H9 (cell line): ENCODE data around the gene FAM219B. TPM values are rescaled to one million over a fixed set of nuclear protein-coding genes. Genes with fewer than 3 reads are reported as not detected.

Source experiments
- DNase-seq: peaks from one replicate; pipeline ENCODE4 v3.0.0-alpha.2; 2017
- H2AFZ ChIP-seq: one replicate; pipeline ENCODE4 v1.6.1; 2013; ENCODE audit warnings: mild to moderate bottlenecking, low read length, control low read depth, moderate library complexity
- H2AK5ac ChIP-seq: 2 replicates; pipeline ENCODE4 v1.6.1; 2013; ENCODE audit warnings: low read length, control low read depth, mixed read lengths; ENCODE audit not compliant: insufficient read length
- H2BK120ac ChIP-seq: one replicate; pipeline ENCODE4 v1.6.1; 2013; ENCODE audit warnings: low read depth, mild to moderate bottlenecking, low read length, control low read depth, inconsistent platforms; ENCODE audit not compliant: poor library complexity, severe bottlenecking
- H2BK12ac ChIP-seq: 2 replicates; pipeline ENCODE4 v1.6.1; 2013; ENCODE audit warnings: low read length, control low read depth, mixed read lengths, low read depth; ENCODE audit not compliant: insufficient read length
- H2BK15ac ChIP-seq: 2 replicates; pipeline ENCODE4 v1.6.1; 2013; ENCODE audit warnings: low read depth, low read length, control low read depth
- H2BK20ac ChIP-seq: one replicate; pipeline ENCODE4 v1.6.1; 2013; ENCODE audit warnings: low read depth, mild to moderate bottlenecking, low read length, control low read depth, inconsistent platforms; ENCODE audit not compliant: poor library complexity, severe bottlenecking
- H2BK5ac ChIP-seq: 2 replicates; pipeline ENCODE4 v1.6.1; 2013; ENCODE audit warnings: low read length, control low read depth, mixed read lengths; ENCODE audit not compliant: insufficient read length
- H3K14ac ChIP-seq: 2 replicates; pipeline ENCODE4 v1.6.1; 2013; ENCODE audit warnings: low read length, control low read depth; ENCODE audit not compliant: insufficient read depth
- H3K18ac ChIP-seq: 2 replicates; pipeline ENCODE4 v1.6.1; 2013; ENCODE audit warnings: low read depth, mild to moderate bottlenecking, mixed read lengths, low read length, control low read depth; ENCODE audit not compliant: insufficient read length
- H3K23ac ChIP-seq: 2 replicates; pipeline ENCODE4 v1.6.1; 2013; ENCODE audit warnings: low read length, control low read depth, mixed read lengths, low read depth; ENCODE audit not compliant: insufficient read length
- H3K23me2 ChIP-seq: 2 replicates; pipeline ENCODE4 v1.6.1; 2013; ENCODE audit warnings: low read depth, mild to moderate bottlenecking, mixed read lengths, low read length, control low read depth; ENCODE audit not compliant: insufficient read length, poor library complexity, severe bottlenecking
- H3K27ac ChIP-seq: 2 replicates; pipeline ENCODE4 v1.5.1; 2013; ENCODE audit warnings: low read length, control low read depth, mixed read lengths, low read depth; ENCODE audit not compliant: insufficient read length
- H3K27me3 ChIP-seq: 2 replicates; pipeline ENCODE4 v1.6.1; 2013; ENCODE audit warnings: low read length, control low read depth, inconsistent platforms; ENCODE audit not compliant: insufficient read depth
- H3K4ac ChIP-seq: 2 replicates; pipeline ENCODE4 v1.6.1; 2013; ENCODE audit warnings: low read depth, mild to moderate bottlenecking, control low read depth, inconsistent platforms, low read length, moderate library complexity
- H3K4me1 ChIP-seq: 2 replicates; pipeline ENCODE4 v1.6.1; 2013; ENCODE audit warnings: low read length, control low read depth, inconsistent platforms; ENCODE audit not compliant: insufficient read depth
- H3K4me2 ChIP-seq: 2 replicates; pipeline ENCODE4 v1.6.1; 2013; ENCODE audit warnings: low read length, control low read depth, mixed read lengths; ENCODE audit not compliant: insufficient read length, insufficient read depth
- H3K56ac ChIP-seq: 2 replicates; pipeline ENCODE4 v1.6.1; 2013; ENCODE audit warnings: low read depth, mild to moderate bottlenecking, mixed read lengths, low read length, control low read depth; ENCODE audit not compliant: insufficient read length
- H3K79me1 ChIP-seq: 2 replicates; pipeline ENCODE4 v1.6.1; 2013; ENCODE audit warnings: low read depth, mild to moderate bottlenecking, moderate library complexity, low read length, control low read depth, inconsistent platforms; ENCODE audit not compliant: insufficient read depth, poor library complexity, severe bottlenecking
- H3K79me2 ChIP-seq: 2 replicates; pipeline ENCODE4 v1.6.1; 2013; ENCODE audit warnings: low read length, control low read depth, inconsistent platforms; ENCODE audit not compliant: insufficient read depth
- H3K9ac ChIP-seq: 2 replicates; pipeline ENCODE4 v1.6.1; 2013; ENCODE audit warnings: low read length, control low read depth, mixed read lengths; ENCODE audit not compliant: insufficient read length; ENCODE audit errors: extremely low read depth
- H3K9me3 ChIP-seq: one replicate; pipeline ENCODE4 v1.6.1; 2013; ENCODE audit warnings: low read depth, low read length, inconsistent platforms; ENCODE audit not compliant: control insufficient read depth
- H3T11ph ChIP-seq: one replicate; pipeline ENCODE4 v1.6.1; 2013; ENCODE audit warnings: mild to moderate bottlenecking, low read length, control low read depth, inconsistent platforms
- H4K20me1 ChIP-seq: one replicate; pipeline ENCODE4 v1.6.1; 2013; ENCODE audit not compliant: control insufficient read depth, insufficient read length, insufficient read depth
- H4K5ac ChIP-seq: 2 replicates; pipeline ENCODE4 v1.6.1; 2013; ENCODE audit warnings: low read depth, mild to moderate bottlenecking, mixed read lengths, low read length, control low read depth; ENCODE audit not compliant: insufficient read length
- H4K8ac ChIP-seq: replicated peaks from 2 replicates; pipeline ENCODE4 v1.6.1; 2013; ENCODE audit warnings: low read length, control low read depth, mixed read lengths, low read depth; ENCODE audit not compliant: insufficient read length
- H4K91ac ChIP-seq: 2 replicates; pipeline ENCODE4 v1.6.1; 2013; ENCODE audit warnings: low read depth, mild to moderate bottlenecking, moderate library complexity, mixed read lengths, low read length, control low read depth; ENCODE audit not compliant: insufficient read length
- H3K27ac Mint-ChIP-seq, 3 experiments: 2 replicates in 2 of 3; 3 replicates in 1 of 3; pipeline ENCODE4 v1.8.0; 2020 to 2021; ENCODE audit warnings: mixed read lengths in 3 of 3, mild to moderate bottlenecking in 1 of 3, moderate library complexity in 1 of 3
- H3K27me3 Mint-ChIP-seq: 2 replicates; pipeline ENCODE4 v1.8.0; 2021; ENCODE audit warnings: low read depth, mild to moderate bottlenecking, moderate library complexity, mixed read lengths
- H3K36me3 Mint-ChIP-seq, 3 experiments: 2 replicates in 2 of 3; 3 replicates in 1 of 3; pipeline ENCODE4 v1.8.0; 2020 to 2021; ENCODE audit warnings: low read depth in 3 of 3, mixed read lengths in 3 of 3; ENCODE audit not compliant: insufficient read depth in 1 of 3
- H3K4me1 Mint-ChIP-seq, 2 experiments: 2 replicates each; pipeline ENCODE4 v1.8.0; 2020; ENCODE audit warnings: mixed read lengths in 2 of 2
- H3K4me3 Mint-ChIP-seq, 2 experiments: 2 replicates in 1 of 2; 3 replicates in 1 of 2; pipeline ENCODE4 v1.8.0; 2020 to 2021; ENCODE audit warnings: mild to moderate bottlenecking in 2 of 2, mixed read lengths in 2 of 2, moderate library complexity in 1 of 2
- H3K9me3 Mint-ChIP-seq, 2 experiments: 2 replicates in 1 of 2; 3 replicates in 1 of 2; pipeline ENCODE4 v1.8.0; 2020; ENCODE audit warnings: mild to moderate bottlenecking in 2 of 2, mixed read lengths in 2 of 2, moderate library complexity in 1 of 2
- WGBS: extraction: QIAGEN DNeasy Blood & Tissue Kit; methylation state at CpG from one replicate; pipeline ENCODE4 v1.1.7; 2013; ENCODE audit warnings: missing lambda C conversion rate, low lambda C conversion rate, mixed read lengths; ENCODE audit not compliant: insufficient read length; ENCODE audit errors: extremely low coverage; 5-methylcytosine and 5-hydroxymethylcytosine counted together
- total RNA-seq: library from RNA; stranded (reverse); gene quantifications from 2 replicates; pipeline ENCODE4 v1.2.1, GENCODE V29; 2021
- TF ChIP-seq, protein P1 (sequence below): fragments of 200-600 bp; sonication (generic); conservative IDR thresholded peaks from 3 replicates; pipeline ENCODE4 v1.8.0; 2021; ENCODE audit warnings: antibody characterized with exemption, mild to moderate bottlenecking

The FAM219B gene
- total RNA-seq, 1 experiment from 2014 or later, result 60.3 TPM

DNA sequence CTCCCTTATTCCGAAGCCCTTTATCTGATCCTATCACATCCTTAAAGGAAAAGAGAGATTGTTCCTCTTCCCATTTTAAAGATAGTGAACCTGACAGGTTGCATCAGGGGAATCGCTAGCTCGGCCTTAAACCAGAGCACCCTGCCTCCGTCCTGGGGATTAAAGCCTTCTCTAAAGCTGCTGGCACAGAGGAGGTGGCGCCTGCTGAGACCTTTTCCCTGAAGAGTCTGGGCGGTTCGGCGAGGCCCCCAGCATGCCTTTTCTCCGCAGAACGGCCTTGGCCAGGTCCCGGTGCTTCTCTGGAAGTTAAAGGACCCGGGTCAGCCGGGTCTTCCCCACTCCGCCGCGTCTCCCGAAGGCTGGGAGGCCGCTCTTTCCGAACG is 593 bp downstream of the FAM219B start:
- H3K36me3 Mint-ChIP-seq, result peaks cover 29 to 51% (median 48%) of the 10 kb centered on the region in 3 experiments
- no peak overlapping the region for H2AFZ ChIP-seq
- no CpG with 5 or more reads among the region's 20 CpGs for WGBS

More for the DNA sequence above, 593 bp downstream of the FAM219B start:
- Histone ChIP-seq H3K4me2 (peak overlapping the region; percentile 77), H3K79me1 (no peaks in the 10 kb centered on the region), H4K20me1 (no peaks in the 10 kb centered on the region), H4K91ac (no peak overlapping the region), H3T11ph (no peak overlapping the region), H3K23me2 (peaks cover 9% of the 10 kb centered on the region), H3K9ac (peak overlapping the region; percentile 54), H2AK5ac (no peak overlapping the region), H2BK15ac (no peak overlapping the region), H3K14ac (peak overlapping the region; percentile 68), H3K4ac (no peak overlapping the region), H4K5ac (no peak overlapping the region), H3K27ac (no peak overlapping the region), H3K27me3 (no peaks in the 10 kb centered on the region), H2BK5ac (no peak overlapping the region), H3K9me3 (no peaks in the 10 kb centered on the region), H3K56ac (no peak overlapping the region), H2BK120ac (no peak overlapping the region), H3K23ac (no peak overlapping the region), H3K18ac (no peak overlapping the region), H4K8ac (no peak overlapping the region), H2BK12ac (no peak overlapping the region), H3K4me1 (no peaks in the 10 kb centered on the region), H3K79me2 (no peaks in the 10 kb centered on the region), H2BK20ac (no peak overlapping the region)
- TF ChIP-seq, protein P1, sequence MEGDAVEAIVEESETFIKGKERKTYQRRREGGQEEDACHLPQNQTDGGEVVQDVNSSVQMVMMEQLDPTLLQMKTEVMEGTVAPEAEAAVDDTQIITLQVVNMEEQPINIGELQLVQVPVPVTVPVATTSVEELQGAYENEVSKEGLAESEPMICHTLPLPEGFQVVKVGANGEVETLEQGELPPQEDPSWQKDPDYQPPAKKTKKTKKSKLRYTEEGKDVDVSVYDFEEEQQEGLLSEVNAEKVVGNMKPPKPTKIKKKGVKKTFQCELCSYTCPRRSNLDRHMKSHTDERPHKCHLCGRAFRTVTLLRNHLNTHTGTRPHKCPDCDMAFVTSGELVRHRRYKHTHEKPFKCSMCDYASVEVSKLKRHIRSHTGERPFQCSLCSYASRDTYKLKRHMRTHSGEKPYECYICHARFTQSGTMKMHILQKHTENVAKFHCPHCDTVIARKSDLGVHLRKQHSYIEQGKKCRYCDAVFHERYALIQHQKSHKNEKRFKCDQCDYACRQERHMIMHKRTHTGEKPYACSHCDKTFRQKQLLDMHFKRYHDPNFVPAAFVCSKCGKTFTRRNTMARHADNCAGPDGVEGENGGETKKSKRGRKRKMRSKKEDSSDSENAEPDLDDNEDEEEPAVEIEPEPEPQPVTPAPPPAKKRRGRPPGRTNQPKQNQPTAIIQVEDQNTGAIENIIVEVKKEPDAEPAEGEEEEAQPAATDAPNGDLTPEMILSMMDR, result no peak
- DNase-seq, result peak; percentile 40
- H3K4me3 Mint-ChIP-seq, result peak overlapping the region; percentile 93 to 98
- H3K4me1 Mint-ChIP-seq, result peaks cover 19 to 20% of the 10 kb centered on the region in 2 experiments
- H3K27ac Mint-ChIP-seq, result peak overlapping the region; percentile 57 to 96 (median 73); a peak in 6 of 7 replicates
- H3K9me3 Mint-ChIP-seq, result peaks cover 0 to 5% of the 10 kb centered on the region in 2 experiments; a peak in 1 of 5 replicates
- H3K27me3 Mint-ChIP-seq, result no peaks in the 10 kb centered on the region
